Heart right ventricle (tissue), 16 donors: ENCODE data around the gene TCERG1L. TPM values are rescaled to one million over a fixed set of nuclear protein-coding genes. Genes with fewer than 3 reads are reported as not detected.

Experiments used
- ATAC-seq, 8 donors: fragments of 200-7000 bp; cut with Tn5 transposase; one replicate each; pipeline ENCODE4 v1.9.1; 2020; ENCODE audit warnings: mild to moderate bottlenecking in 8 of 8, moderate library complexity in 8 of 8, moderate number of reproducible peaks in 1 of 8
- DNase-seq, 2 donors: peaks; one replicate each; pipeline ENCODE4 v3.0.0-alpha.2; 2020
- H3K27ac ChIP-seq, 10 donors: fragments of 200-600 bp; sonication (generic) in 2 of 10; one replicate each; pipeline versions ENCODE4 v1.5.0 to v1.8.0; 2020 to 2022; ENCODE audit warnings: mild to moderate bottlenecking in 3 of 10
- H3K27me3 ChIP-seq, 7 donors: fragments of 200-600 bp; one replicate each; pipeline ENCODE4 v1.8.0; 2021 to 2022; ENCODE audit warnings: mild to moderate bottlenecking in 2 of 7
- H3K36me3 ChIP-seq, 9 donors: fragments of 200-600 bp; sonication (generic) in 1 of 9; one replicate each; pipeline versions ENCODE4 v1.5.0 to v1.8.0; 2020 to 2022; ENCODE audit warnings: mild to moderate bottlenecking in 2 of 9
- H3K4me1 ChIP-seq, 9 donors: fragments of 200-600 bp; sonication (generic) in 1 of 9; one replicate each; pipeline versions ENCODE4 v1.5.0 to v1.8.0; 2020 to 2022; ENCODE audit warnings: mild to moderate bottlenecking in 4 of 9
- H3K4me3 ChIP-seq, 10 donors: fragments of 200-600 bp; sonication (generic) in 2 of 10; one replicate each; pipeline versions ENCODE4 v1.5.0 to v1.8.0; 2020 to 2022; ENCODE audit warnings: mild to moderate bottlenecking in 7 of 10, moderate library complexity in 2 of 10
- H3K9me3 ChIP-seq, 11 donors: fragments of 200-600 bp in 10 of 11; sonication (generic) in 2 of 11; one replicate each; pipeline versions ENCODE4 v1.5.0 to v1.8.0; 2013 to 2022; ENCODE audit warnings: mild to moderate bottlenecking in 2 of 11, control low read depth in 1 of 11, moderate library complexity in 1 of 11
- WGBS, 2 donors: extraction: QIAGEN DNeasy Blood & Tissue Kit; methylation state at CpG; one replicate each; pipeline ENCODE4 v1.1.7; 2013; ENCODE audit warnings: inconsistent platforms in 1 of 2; 5-methylcytosine and 5-hydroxymethylcytosine counted together
- intact Hi-C, 10 donors: fragments of 100-400 bp; cut with DNase I; formaldehyde crosslinking; loops; one replicate each; pipeline versions ENCODE4 v1.11.1 to v1.14.2; 2022
- polyA plus RNA-seq, 2 donors: library from polyadenylated mRNA; stranded (reverse); fragments of 200-250 nt; gene quantifications; one replicate each; pipeline ENCODE4 v1.2.3, GENCODE V29; 2013
- total RNA-seq, 10 donors: library from RNA; stranded (reverse); fragmentation: NEBNext Ultra II Directional in 3 of 10; extraction: Animal tissue kit (Norgen Biotek cat#: 25700) in 3 of 10; gene quantifications; one replicate each; pipeline versions ENCODE4 v1.2.1 to v1.2.4, GENCODE V29; 2021 to 2023
- TF ChIP-seq, protein P1 (sequence below), 9 donors: fragments of 200-600 bp; sonication (generic) in 2 of 9; IDR thresholded peaks; one replicate each; pipeline versions ENCODE4 v1.5.0 to v1.8.0; 2021 to 2022; ENCODE audit warnings: antibody characterized with exemption in 9 of 9, mild to moderate bottlenecking in 5 of 9, moderate library complexity in 1 of 9
- donor health status: Arrhythmogenic right ventricular cardiomyopathy.
- donor health status: ischemic (EF 13 %, LVEDD 7.1; RV severe dilation, severe dysfunction).
- donor health status: healthy with polysubstance abuse.
- donor health status: DM: no; HTN: yes; CAD: no.
- donor health status: DM: no; HTN: no; CAD: no.
- donor health status: ischemic (EF 25% LVEDD 6.9; RV normal size, moderate dysfunction).
- donor health status: ischemic (EF 25% LVEDD 5.7; RV mildly dilated, moderate dysfunction).
- donor health status: healthy.
- donor health status: DM: yes; HTN: yes; CAD: no.
- donor health status: Ischemic cardiomyopathy.
- donor health status: ischemic (EF 35%, LVEDD 5.7; RV mildly dilated, moderate dysfunction).
- donor health status: nonischemic (EF 11% LVEDD 7.7; RV severe dilation, severe dysfunction).
- donor health status: DM: yes; HTN: yes; CAD: no.
- donor health status: PGD.
- donor health status: ischemic (EF 29% LVEDD 5.4; RV normal size, mild dysfunction).
- donor health status: nonischemic (EF 23%, LVEDD 6.1; RV moderate dilation, normal function).

Gene TCERG1L
- total and polyA plus RNA-seq, 12 donors = 0.09 TPM; not detected in 10

DNA sequence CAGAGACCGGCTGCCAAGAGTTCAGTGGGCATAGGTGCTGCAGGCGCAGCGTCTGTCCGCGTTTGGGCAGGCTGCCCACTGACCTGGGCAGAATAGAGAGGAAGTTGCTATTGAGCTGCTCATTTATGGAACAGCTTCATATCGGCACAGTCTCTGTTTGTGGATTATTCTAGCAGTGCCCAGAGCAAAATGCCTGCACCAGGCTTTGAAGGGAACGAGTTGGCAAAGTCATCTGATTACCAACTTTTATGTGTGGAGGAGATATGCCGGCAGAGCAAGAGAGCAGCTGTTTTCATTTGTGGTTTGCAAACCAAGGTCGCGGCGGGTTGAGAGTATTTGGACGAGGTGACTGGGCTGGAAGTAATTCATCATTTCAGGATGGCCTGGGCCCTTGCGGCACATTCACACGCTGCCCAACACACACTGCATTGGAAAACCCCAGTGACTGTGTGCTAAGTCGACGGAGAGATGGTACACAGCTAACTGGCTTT is 228.5 kb downstream of the TCERG1L start:
- H3K4me1 ChIP-seq = no peaks in the 10 kb centered on the region
- H3K27me3 ChIP-seq = peaks cover 0 to 53% (median 14%) of the 10 kb centered on the region in 7 donors
- 73 to 79% methylated on average over 16 of the region's 16 CpGs for WGBS, 2 donors
- no peaks in the 10 kb centered on the region for H3K9me3 ChIP-seq
- intact Hi-C loops = no loop called here
- no peak overlapping the region for H3K4me3 ChIP-seq
- no peaks in the 10 kb centered on the region for H3K36me3 ChIP-seq
- ATAC-seq (no peak), DNase-seq (no peak)
- TF ChIP-seq, protein P1, sequence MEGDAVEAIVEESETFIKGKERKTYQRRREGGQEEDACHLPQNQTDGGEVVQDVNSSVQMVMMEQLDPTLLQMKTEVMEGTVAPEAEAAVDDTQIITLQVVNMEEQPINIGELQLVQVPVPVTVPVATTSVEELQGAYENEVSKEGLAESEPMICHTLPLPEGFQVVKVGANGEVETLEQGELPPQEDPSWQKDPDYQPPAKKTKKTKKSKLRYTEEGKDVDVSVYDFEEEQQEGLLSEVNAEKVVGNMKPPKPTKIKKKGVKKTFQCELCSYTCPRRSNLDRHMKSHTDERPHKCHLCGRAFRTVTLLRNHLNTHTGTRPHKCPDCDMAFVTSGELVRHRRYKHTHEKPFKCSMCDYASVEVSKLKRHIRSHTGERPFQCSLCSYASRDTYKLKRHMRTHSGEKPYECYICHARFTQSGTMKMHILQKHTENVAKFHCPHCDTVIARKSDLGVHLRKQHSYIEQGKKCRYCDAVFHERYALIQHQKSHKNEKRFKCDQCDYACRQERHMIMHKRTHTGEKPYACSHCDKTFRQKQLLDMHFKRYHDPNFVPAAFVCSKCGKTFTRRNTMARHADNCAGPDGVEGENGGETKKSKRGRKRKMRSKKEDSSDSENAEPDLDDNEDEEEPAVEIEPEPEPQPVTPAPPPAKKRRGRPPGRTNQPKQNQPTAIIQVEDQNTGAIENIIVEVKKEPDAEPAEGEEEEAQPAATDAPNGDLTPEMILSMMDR (IDR thresholded peaks at IDR 0.05) = no peak
- no peak overlapping the region for H3K27ac ChIP-seq

DNA sequence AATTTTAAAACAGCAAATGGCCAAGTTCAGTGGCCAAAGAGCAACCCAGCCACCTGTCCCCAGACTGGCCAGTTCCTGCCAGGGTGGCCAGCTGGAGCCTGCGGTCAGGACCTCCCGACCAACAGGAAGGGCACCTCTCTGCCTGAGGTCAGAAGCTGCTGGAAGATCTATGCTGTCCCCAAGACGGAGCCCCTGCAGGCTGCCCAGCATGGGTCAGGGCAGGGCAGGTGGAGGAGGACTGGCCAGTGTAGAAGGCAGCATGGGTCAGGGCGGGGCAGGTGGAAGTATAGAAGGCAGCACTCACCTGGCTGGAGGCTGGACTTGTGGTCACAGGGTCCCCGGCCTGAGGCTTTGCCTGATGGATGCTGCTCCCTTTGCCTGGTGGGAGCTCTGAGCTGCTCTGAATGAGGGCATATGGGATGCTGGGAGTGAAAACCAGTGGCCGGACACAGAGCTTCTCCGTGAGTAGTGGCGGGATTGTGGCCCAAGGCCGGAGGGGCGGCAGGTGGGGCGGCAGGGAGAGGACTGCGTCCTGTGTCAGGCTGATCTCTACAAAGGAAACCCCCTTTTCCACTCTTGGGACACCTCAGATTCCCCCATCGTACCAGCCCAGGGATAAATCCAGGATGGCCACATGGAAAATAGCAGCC is 229.2 kb downstream of the TCERG1L start:
- no peak for DNase-seq
- Histone ChIP-seq H3K27me3 (peaks cover 0 to 51% (median 17%) of the 10 kb centered on the region in 7 donors), H3K9me3 (no peaks in the 10 kb centered on the region), H3K4me1 (no peaks in the 10 kb centered on the region), H3K36me3 (no peaks in the 10 kb centered on the region), H3K4me3 (no peak overlapping the region), H3K27ac (no peak overlapping the region)
- TF ChIP-seq, protein P1 (IDR thresholded peaks at IDR 0.05) = no peak
- intact Hi-C loops = no loop called here
- ATAC-seq = no peak
- 85 to 91% methylated on average over 12 to 13 of the region's 13 CpGs for WGBS, 2 donors

DNA sequence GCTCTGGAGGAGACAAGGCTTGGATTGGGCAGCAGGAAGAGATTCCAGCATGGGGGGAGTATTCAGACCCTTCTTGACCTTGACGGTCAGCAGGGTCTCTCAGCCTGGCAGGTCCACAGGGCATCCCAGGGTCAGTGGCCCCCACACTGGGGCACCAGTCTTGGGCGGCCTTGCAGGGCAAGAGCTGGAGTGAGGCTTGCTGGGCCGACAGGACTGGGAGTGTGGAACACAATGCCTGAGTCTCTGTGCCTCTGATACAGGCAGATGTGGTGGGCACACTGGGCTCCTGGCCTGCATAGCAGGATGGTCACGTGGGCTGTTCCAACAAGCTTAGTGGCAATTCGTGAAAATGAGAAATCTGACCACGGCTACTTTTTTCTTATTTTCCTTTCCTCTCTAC is 229.7 kb downstream of the TCERG1L start:
- H3K27me3 ChIP-seq = peaks cover 0 to 48% (median 17%) of the 10 kb centered on the region in 7 donors

DNA sequence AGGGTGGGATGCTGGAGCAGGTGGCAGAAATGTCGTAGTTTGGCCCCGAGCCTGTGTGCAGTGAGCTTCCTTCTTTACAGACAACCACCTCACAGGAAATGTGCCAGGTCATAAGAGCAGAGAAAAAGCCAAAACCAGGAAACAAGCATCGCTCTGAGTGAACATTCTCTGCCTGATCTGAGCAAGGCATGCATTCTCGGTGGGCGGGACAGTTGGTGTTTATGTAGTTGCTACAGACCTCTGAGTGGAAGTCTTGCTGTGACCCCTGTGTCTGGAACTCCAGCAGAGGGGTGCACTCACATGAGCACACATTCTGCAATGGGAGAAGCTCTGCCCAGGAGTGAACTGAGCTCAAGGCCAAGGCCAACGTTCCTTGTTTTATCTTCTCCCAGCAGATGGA is 230.1 kb downstream of the TCERG1L start:
- TF ChIP-seq, protein P1 (IDR thresholded peaks at IDR 0.05) = no peak
- no peak overlapping the region for H3K27ac ChIP-seq
- DNase-seq (no peak), ATAC-seq (no peak)
- H3K36me3 ChIP-seq = no peaks in the 10 kb centered on the region
- H3K4me1 ChIP-seq = no peaks in the 10 kb centered on the region
- intact Hi-C loops = no loop called here
- whole genome bisulfite sequencing, 2 donors = 42 to 44% methylated on average over 6 of the region's 6 CpGs
- H3K9me3 ChIP-seq = no peaks in the 10 kb centered on the region
- H3K27me3 ChIP-seq = peaks cover 0 to 46% (median 17%) of the 10 kb centered on the region in 7 donors
- no peak overlapping the region for H3K4me3 ChIP-seq

More for the DNA sequence above, 229.7 kb downstream of the TCERG1L start:
- H3K9me3 ChIP-seq = no peaks in the 10 kb centered on the region
- intact Hi-C loops = no loop called here
- no peaks in the 10 kb centered on the region for H3K4me1 ChIP-seq
- no peaks in the 10 kb centered on the region for H3K36me3 ChIP-seq
- TF ChIP-seq, protein P1 (IDR thresholded peaks at IDR 0.05) = no peak
- no peak overlapping the region for H3K27ac ChIP-seq
- 81 to 89% methylated on average over 6 of the region's 6 CpGs for WGBS, 2 donors
- no peak for ATAC-seq
- DNase-seq = no peak
- H3K4me3 ChIP-seq = no peak overlapping the region
